ENCODE measurements around the gene TENM4.
"Not testable (repeated sequence)": the region's sequence is repeated elsewhere in the genome, so short reads cannot be mapped to it uniquely, and the experiment has no call there.

Gene TENM4

DNA sequence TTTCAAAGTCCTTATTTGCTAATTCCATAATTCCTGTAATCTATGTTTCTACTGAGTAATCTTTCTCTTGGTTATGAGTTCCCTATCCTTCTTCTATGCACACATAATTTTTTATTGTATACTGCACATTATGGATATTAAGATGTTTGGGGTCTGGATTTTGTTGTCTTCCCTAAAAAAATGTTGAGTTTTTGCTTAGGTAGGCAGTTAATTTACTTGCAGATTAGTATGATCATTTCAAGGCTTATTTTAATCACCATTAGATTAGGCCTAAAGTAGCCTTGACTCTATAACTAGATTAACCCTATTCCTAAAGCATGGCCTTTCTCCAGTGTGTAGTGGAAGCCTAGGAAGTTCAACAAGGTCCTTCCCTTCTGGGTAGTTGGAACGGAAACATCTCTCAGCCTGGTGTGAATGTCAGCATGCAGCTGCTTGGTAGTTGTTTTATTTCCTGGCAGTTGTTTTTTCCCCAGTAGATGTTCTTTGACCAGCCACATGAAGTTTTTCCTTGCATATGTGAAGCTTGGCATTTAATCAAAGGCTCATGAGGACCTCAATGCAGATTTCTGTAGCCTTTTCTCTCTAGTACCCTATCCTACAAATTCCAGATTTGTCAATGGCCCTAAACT, 446.9 kb downstream of the TENM4 start:
- H3K4me1 ChIP-seq (ENCODE audit: control insufficient read depth, insufficient read depth, low read length), result peaks cover 16% of the 10 kb centered on the region
- H3K4me3 ChIP-seq (ENCODE audit: insufficient read depth, low read depth, low read length), result no peak overlapping the region
- no peak overlapping the region for H3K27ac ChIP-seq (ENCODE audit: insufficient read depth, low read depth, low read length, poor library complexity, severe bottlenecking)
- no peaks in the 10 kb centered on the region for H3K36me3 ChIP-seq (ENCODE audit: control insufficient read depth, insufficient read depth, low read length)
- H3K27me3 ChIP-seq (ENCODE audit: control insufficient read depth, insufficient read depth, low read length, poor library complexity, severe bottlenecking), result no peaks in the 10 kb centered on the region
- WGBS, 2 experiments, result 92% methylated on average over 1 of the region's 1 CpG
- no peaks in the 10 kb centered on the region for H3K9me3 ChIP-seq (ENCODE audit: control insufficient read depth, low read length)

DNA sequence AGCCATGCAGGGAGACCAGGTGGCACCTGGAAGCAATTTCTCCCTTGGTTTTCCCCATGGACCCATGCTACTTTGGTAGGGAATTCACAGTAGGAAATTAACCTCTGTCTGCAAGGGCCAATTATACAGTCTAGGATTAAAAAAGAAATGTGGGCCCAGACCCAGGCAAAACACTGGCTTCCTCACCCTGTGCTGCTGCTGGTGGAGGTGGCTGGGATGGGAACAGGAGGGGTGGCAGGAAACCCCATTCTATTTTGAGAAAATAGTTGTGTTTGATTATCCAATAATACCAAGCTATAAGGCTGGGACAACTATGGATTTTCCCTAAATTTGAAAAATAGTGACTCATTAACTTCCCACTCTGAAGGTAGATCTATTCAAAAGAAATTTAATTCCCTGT, 449.1 kb downstream of the TENM4 start:
- Histone ChIP-seq H3K4me1 (ENCODE audit: control insufficient read depth, insufficient read depth, low read length) (peaks cover 12% of the 10 kb centered on the region), H3K4me3 (ENCODE audit: insufficient read depth, low read depth, low read length) (no peak overlapping the region), H3K36me3 (ENCODE audit: control insufficient read depth, insufficient read depth, low read length) (no peaks in the 10 kb centered on the region), H3K27me3 (ENCODE audit: control insufficient read depth, insufficient read depth, low read length, poor library complexity, severe bottlenecking) (no peaks in the 10 kb centered on the region), H3K27ac (ENCODE audit: insufficient read depth, low read depth, low read length, poor library complexity, severe bottlenecking) (no peak overlapping the region), H3K9me3 (ENCODE audit: control insufficient read depth, low read length) (no peaks in the 10 kb centered on the region)

DNA sequence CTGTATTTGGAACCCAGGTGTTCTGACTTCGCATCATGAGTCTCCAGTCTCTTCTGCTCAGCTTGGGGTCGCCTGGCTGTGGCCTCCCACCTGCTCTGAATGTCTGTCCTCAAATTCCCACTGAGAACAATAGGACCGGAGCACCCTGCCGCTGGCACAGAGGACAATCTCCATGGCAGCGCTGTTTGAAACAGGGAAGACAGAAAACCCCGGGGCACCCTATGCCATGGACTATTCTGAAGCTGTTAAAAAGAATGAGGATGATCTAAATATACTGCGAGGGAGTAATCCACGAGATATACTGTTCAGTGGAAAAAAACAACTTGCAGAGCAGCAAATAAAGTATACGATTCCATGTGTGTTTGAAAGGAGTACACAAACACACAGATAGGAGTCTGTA, 450.6 kb downstream of the TENM4 start:
- H3K9me3 ChIP-seq (ENCODE audit: control insufficient read depth, low read length), result no peaks in the 10 kb centered on the region
- no peaks in the 10 kb centered on the region for H3K36me3 ChIP-seq (ENCODE audit: control insufficient read depth, insufficient read depth, low read length)
- H3K4me3 ChIP-seq (ENCODE audit: insufficient read depth, low read depth, low read length), result no peak overlapping the region
- H3K27ac ChIP-seq (ENCODE audit: insufficient read depth, low read depth, low read length, poor library complexity, severe bottlenecking), result no peak overlapping the region
- 66 to 70% methylated on average over 9 of the region's 9 CpGs for WGBS, 2 experiments
- no peaks in the 10 kb centered on the region for H3K27me3 ChIP-seq (ENCODE audit: control insufficient read depth, insufficient read depth, low read length, poor library complexity, severe bottlenecking)
- H3K4me1 ChIP-seq (ENCODE audit: control insufficient read depth, insufficient read depth, low read length), result peaks cover 12% of the 10 kb centered on the region

DNA sequence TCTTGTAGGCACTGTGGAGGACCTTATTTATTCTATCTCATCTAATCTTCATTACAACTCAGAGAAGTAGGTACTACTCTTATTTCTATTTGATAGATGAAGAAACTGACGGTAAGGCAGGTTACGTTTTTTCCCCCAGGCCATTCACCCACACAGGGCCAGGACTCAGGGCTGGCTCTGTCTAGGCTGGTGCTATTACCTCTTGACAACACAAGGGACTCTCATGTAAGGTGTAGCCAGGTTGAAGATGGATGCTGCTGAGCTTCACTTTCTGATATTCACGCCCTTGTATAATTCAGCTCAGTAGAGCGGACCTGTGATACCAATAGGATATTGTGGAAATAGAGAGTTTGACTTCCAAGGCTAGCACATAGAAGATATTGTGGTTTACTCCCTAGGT, 453.1 kb downstream of the TENM4 start:
- Histone ChIP-seq H3K36me3 (ENCODE audit: control insufficient read depth, insufficient read depth, low read length) (no peaks in the 10 kb centered on the region), H3K27me3 (ENCODE audit: control insufficient read depth, insufficient read depth, low read length, poor library complexity, severe bottlenecking) (no peaks in the 10 kb centered on the region), H3K4me1 (ENCODE audit: control insufficient read depth, insufficient read depth, low read length) (peaks cover 13% of the 10 kb centered on the region), H3K27ac (ENCODE audit: insufficient read depth, low read depth, low read length, poor library complexity, severe bottlenecking) (no peak overlapping the region), H3K4me3 (ENCODE audit: insufficient read depth, low read depth, low read length) (no peak overlapping the region), H3K9me3 (ENCODE audit: control insufficient read depth, low read length) (no peaks in the 10 kb centered on the region)
- WGBS, 2 experiments, result 95 to 96% methylated on average over 3 to 4 of the region's 4 CpGs

DNA sequence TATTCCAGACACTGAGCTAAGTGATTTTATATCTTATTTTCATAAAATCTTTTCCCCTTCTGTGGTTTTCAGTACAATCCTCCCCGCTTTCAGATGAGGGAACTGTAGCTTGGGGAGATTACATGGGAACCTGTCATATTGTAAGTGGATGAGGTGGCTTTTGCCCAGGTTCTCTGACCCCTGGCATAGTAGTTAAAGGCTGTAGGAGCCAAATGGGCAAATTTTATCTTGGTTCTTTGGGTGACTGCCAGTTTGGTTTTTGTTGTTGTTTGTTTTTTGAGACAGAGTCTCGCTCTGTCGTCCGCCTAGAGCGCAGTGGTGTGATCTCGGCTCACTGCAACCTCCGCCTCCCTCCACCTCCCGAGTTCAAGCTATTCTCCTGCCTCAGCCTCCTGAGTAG, 454.5 kb downstream of the TENM4 start:
- Histone ChIP-seq H3K36me3 (ENCODE audit: control insufficient read depth, insufficient read depth, low read length) (no peaks in the 10 kb centered on the region), H3K27ac (ENCODE audit: insufficient read depth, low read depth, low read length, poor library complexity, severe bottlenecking) (no peak overlapping the region), H3K27me3 (ENCODE audit: control insufficient read depth, insufficient read depth, low read length, poor library complexity, severe bottlenecking) (no peaks in the 10 kb centered on the region), H3K4me1 (ENCODE audit: control insufficient read depth, insufficient read depth, low read length) (peaks cover 13% of the 10 kb centered on the region), H3K9me3 (ENCODE audit: control insufficient read depth, low read length) (no peaks in the 10 kb centered on the region), H3K4me3 (ENCODE audit: insufficient read depth, low read depth, low read length) (no peak overlapping the region)
- WGBS, 2 experiments, result 96 to 97% methylated on average over 8 of the region's 8 CpGs

DNA sequence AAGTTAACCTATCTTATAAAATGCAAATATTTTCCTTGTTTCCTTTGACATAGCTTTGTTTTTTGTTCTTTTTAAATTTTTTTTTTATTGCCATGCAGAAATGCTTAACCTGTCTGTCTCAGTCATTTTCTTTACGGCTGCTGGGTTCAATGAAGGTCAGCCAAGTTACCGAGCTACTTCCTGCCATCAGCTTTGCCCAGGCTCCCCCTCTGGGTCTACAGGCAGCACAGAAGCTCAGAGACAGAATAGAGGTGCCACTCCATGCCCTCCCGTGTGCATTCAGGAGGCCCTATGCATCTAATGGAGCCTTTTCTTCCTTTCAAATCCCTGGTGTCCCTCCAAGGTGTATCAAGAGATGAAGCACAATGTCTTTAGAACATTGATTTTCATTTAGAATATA, 455.2 kb downstream of the TENM4 start:
- Histone ChIP-seq H3K27me3 (ENCODE audit: control insufficient read depth, insufficient read depth, low read length, poor library complexity, severe bottlenecking) (no peaks in the 10 kb centered on the region), H3K9me3 (ENCODE audit: control insufficient read depth, low read length) (no peaks in the 10 kb centered on the region), H3K36me3 (ENCODE audit: control insufficient read depth, insufficient read depth, low read length) (no peaks in the 10 kb centered on the region), H3K27ac (ENCODE audit: insufficient read depth, low read depth, low read length, poor library complexity, severe bottlenecking) (no peak overlapping the region), H3K4me1 (ENCODE audit: control insufficient read depth, insufficient read depth, low read length) (peaks cover 13% of the 10 kb centered on the region), H3K4me3 (ENCODE audit: insufficient read depth, low read depth, low read length) (no peak overlapping the region)
- WGBS, 2 experiments, result 84 to 86% methylated on average over 3 of the region's 3 CpGs

DNA sequence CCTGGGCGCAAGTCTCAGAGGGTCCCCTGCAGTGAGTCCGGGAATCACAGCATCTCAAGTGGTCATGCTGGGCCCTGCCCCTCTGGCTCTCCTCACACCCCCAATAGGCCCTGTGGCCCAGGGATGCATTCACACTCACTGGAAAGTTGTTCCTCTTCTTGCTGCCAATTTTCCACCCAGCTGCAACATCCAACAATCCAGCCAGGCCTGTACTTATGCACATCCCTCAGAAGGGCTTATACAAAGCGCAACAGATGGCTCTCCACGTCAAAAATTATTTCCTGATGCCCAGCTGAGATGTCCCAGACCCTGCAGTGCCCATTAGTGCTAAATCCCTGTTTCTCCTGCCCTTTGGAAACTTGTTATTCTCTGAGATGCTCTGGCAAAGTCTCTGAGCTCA, 458.4 kb downstream of the TENM4 start:
- peaks cover 7% of the 10 kb centered on the region for H3K4me1 ChIP-seq (ENCODE audit: control insufficient read depth, insufficient read depth, low read length)
- no peak overlapping the region for H3K27ac ChIP-seq (ENCODE audit: insufficient read depth, low read depth, low read length, poor library complexity, severe bottlenecking)
- no peak overlapping the region for H3K4me3 ChIP-seq (ENCODE audit: insufficient read depth, low read depth, low read length)
- WGBS, 2 experiments, result 83% methylated on average over 4 of the region's 4 CpGs
- H3K36me3 ChIP-seq (ENCODE audit: control insufficient read depth, insufficient read depth, low read length), result no peaks in the 10 kb centered on the region
- H3K27me3 ChIP-seq (ENCODE audit: control insufficient read depth, insufficient read depth, low read length, poor library complexity, severe bottlenecking), result no peaks in the 10 kb centered on the region
- no peaks in the 10 kb centered on the region for H3K9me3 ChIP-seq (ENCODE audit: control insufficient read depth, low read length)

DNA sequence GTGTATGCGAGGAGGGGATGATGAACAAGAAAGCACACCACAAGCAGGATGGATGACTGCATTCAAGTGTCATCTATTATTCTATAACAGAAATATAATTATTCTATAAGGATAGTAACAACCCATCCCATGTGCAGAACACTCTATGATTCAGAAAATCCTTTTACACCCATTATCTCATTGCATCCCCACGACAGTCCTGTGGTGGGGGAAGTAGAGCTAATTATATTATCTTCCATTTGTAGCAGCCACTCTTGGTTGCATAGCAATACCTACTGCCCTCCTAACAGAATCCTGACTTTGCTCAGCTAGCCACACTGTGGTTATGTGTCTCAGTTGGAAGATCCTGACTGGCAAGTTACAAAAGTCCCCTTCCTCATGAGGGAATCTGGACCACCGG, 459.7 kb downstream of the TENM4 start:
- Histone ChIP-seq H3K4me1 (ENCODE audit: control insufficient read depth, insufficient read depth, low read length) (peaks cover 7% of the 10 kb centered on the region), H3K9me3 (ENCODE audit: control insufficient read depth, low read length) (no peaks in the 10 kb centered on the region), H3K4me3 (ENCODE audit: insufficient read depth, low read depth, low read length) (no peak overlapping the region), H3K27ac (ENCODE audit: insufficient read depth, low read depth, low read length, poor library complexity, severe bottlenecking) (no peak overlapping the region), H3K36me3 (ENCODE audit: control insufficient read depth, insufficient read depth, low read length) (no peaks in the 10 kb centered on the region), H3K27me3 (ENCODE audit: control insufficient read depth, insufficient read depth, low read length, poor library complexity, severe bottlenecking) (no peaks in the 10 kb centered on the region)
- 97 to 98% methylated on average over 1 to 3 of the region's 3 CpGs for WGBS, 2 experiments

DNA sequence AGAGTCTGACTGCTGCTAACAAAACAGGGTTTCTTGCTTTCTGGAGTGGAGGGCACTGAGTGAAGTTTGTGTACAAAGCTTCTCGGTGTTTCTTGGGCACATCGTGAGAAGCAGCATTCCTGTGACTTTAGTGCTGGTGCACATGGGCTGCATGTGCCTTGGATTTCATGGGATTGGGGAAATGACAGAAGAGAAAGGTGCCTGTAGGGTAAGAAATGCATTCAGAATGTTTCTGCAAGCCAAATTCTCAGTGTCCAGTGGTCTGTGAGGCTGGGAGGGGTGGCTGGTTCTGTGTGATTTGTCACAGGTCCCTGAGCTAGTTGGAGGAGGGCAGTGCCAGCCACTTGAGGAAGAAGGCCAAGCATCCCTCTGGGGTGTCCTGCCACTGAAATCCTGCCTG, 462.0 kb downstream of the TENM4 start:
- WGBS, 2 experiments, result 91 to 92% methylated on average over 2 of the region's 2 CpGs
- Histone ChIP-seq H3K4me1 (ENCODE audit: control insufficient read depth, insufficient read depth, low read length) (peaks cover 7% of the 10 kb centered on the region), H3K27me3 (ENCODE audit: control insufficient read depth, insufficient read depth, low read length, poor library complexity, severe bottlenecking) (no peaks in the 10 kb centered on the region), H3K36me3 (ENCODE audit: control insufficient read depth, insufficient read depth, low read length) (no peaks in the 10 kb centered on the region), H3K4me3 (ENCODE audit: insufficient read depth, low read depth, low read length) (no peak overlapping the region), H3K9me3 (ENCODE audit: control insufficient read depth, low read length) (no peaks in the 10 kb centered on the region), H3K27ac (ENCODE audit: insufficient read depth, low read depth, low read length, poor library complexity, severe bottlenecking) (no peak overlapping the region)

DNA sequence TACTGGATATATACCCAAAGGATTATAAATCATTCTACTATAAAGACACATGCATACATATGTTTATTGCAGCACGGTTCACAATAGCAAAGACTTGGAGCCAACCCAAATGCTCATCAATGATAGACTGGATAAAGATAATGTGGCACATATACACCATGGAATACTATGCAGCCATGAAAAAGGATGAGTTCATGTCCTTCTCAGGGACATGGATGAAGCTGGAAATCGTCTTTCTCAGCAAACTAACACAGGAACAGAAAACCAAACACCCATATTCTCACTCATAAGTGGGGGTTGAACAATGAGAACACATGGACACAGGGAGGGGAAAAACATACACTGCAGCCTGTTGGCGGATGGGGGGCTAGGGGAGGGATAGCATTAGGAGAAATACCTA, 463.0 kb downstream of the TENM4 start:
- H3K4me1 ChIP-seq (ENCODE audit: control insufficient read depth, insufficient read depth, low read length); H3K27ac ChIP-seq (ENCODE audit: insufficient read depth, low read depth, low read length, poor library complexity, severe bottlenecking); H3K4me3 ChIP-seq (ENCODE audit: insufficient read depth, low read depth, low read length); H3K36me3 ChIP-seq (ENCODE audit: control insufficient read depth, insufficient read depth, low read length); H3K27me3 ChIP-seq (ENCODE audit: control insufficient read depth, insufficient read depth, low read length, poor library complexity, severe bottlenecking); H3K9me3 ChIP-seq (ENCODE audit: control insufficient read depth, low read length): not testable (repeated sequence)
- WGBS, 2 experiments, result 90 to 91% methylated on average over 3 of the region's 3 CpGs

DNA sequence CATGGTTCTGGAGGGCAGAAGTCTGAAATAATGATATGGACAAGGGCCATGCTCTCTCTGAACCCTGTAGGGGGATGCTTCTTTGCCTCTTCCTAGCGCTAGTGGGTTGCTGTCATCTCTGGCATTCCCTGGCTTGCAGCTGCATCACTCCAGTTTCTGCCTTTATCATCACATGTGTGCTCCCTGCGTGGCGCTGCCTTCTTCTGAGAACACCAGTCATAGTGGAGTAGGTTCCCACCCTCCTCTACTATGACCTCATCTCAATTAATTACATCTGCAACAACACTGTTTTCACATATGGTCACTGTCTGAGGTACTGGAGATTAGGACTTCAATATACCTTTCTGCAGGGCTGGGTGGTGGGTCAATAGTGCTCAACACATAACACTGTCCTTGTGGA, 463.8 kb downstream of the TENM4 start:
- WGBS, 2 experiments, result 90 to 91% methylated on average over 3 of the region's 3 CpGs
- H3K27ac ChIP-seq (ENCODE audit: insufficient read depth, low read depth, low read length, poor library complexity, severe bottlenecking), result no peak overlapping the region
- H3K9me3 ChIP-seq (ENCODE audit: control insufficient read depth, low read length), result no peaks in the 10 kb centered on the region

More for the DNA sequence above, 463.8 kb downstream of the TENM4 start:
- Histone ChIP-seq H3K4me3 (ENCODE audit: insufficient read depth, low read depth, low read length) (no peak overlapping the region), H3K36me3 (ENCODE audit: control insufficient read depth, insufficient read depth, low read length) (no peaks in the 10 kb centered on the region), H3K4me1 (ENCODE audit: control insufficient read depth, insufficient read depth, low read length) (no peaks in the 10 kb centered on the region), H3K27me3 (ENCODE audit: control insufficient read depth, insufficient read depth, low read length, poor library complexity, severe bottlenecking) (no peaks in the 10 kb centered on the region)

Measured in ectodermal cell (in vitro differentiated cells).